WERI-Rb-1 (cell line): Measurements from ENCODE around the gene RS1.

Experiments used
- DNase-seq: peaks from one replicate; pipeline ENCODE4 v3.0.0-alpha.2; 2020
- H3K27ac ChIP-seq: fragments of 250-450 bp; sonication (Bioruptor Pico); 2 replicates; pipeline ENCODE4 v1.5.1; 2020; ENCODE audit warnings: mild to moderate bottlenecking, moderate library complexity
- H3K27me3 ChIP-seq: fragments of 250-450 bp; sonication (Bioruptor Pico); 2 replicates; pipeline ENCODE4 v1.5.1; 2021; ENCODE audit warnings: mild to moderate bottlenecking, low read depth, moderate library complexity; ENCODE audit not compliant: insufficient read depth, severe bottlenecking
- H3K36me3 ChIP-seq: fragments of 250-450 bp; sonication (Bioruptor Pico); 2 replicates; pipeline ENCODE4 v1.5.1; 2020; ENCODE audit warnings: mild to moderate bottlenecking, moderate library complexity
- H3K4me3 ChIP-seq: 2 replicates; pipeline ENCODE4 v1.5.1; 2011; ENCODE audit warnings: low read depth, mild to moderate bottlenecking, control low read depth, low read length
- H3K9me3 ChIP-seq: fragments of 250-450 bp; sonication (Bioruptor Pico); 2 replicates; pipeline ENCODE4 v1.5.1; 2021; ENCODE audit warnings: mild to moderate bottlenecking, moderate library complexity; ENCODE audit not compliant: severe bottlenecking
- TF ChIP-seq, protein P1 (sequence below): IDR thresholded peaks from 2 replicates; pipeline ENCODE4 v1.5.1; 2011; ENCODE audit warnings: low read depth, mild to moderate bottlenecking, control low read depth, inconsistent platforms, low read length

The RS1 gene

GRCh38 chrX:18616688-18617406 lies 55.1 kb downstream of the RS1 start:
- TF ChIP-seq, protein P1, sequence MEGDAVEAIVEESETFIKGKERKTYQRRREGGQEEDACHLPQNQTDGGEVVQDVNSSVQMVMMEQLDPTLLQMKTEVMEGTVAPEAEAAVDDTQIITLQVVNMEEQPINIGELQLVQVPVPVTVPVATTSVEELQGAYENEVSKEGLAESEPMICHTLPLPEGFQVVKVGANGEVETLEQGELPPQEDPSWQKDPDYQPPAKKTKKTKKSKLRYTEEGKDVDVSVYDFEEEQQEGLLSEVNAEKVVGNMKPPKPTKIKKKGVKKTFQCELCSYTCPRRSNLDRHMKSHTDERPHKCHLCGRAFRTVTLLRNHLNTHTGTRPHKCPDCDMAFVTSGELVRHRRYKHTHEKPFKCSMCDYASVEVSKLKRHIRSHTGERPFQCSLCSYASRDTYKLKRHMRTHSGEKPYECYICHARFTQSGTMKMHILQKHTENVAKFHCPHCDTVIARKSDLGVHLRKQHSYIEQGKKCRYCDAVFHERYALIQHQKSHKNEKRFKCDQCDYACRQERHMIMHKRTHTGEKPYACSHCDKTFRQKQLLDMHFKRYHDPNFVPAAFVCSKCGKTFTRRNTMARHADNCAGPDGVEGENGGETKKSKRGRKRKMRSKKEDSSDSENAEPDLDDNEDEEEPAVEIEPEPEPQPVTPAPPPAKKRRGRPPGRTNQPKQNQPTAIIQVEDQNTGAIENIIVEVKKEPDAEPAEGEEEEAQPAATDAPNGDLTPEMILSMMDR, result no peak
- Histone ChIP-seq H3K27me3 (no peaks in the 10 kb centered on the region), H3K4me3 (no peak overlapping the region), H3K36me3 (peaks cover 96% of the 10 kb centered on the region), H3K27ac (no peak overlapping the region), H3K9me3 (no peaks in the 10 kb centered on the region)
- peak; percentile 35 for DNase-seq

DNA sequence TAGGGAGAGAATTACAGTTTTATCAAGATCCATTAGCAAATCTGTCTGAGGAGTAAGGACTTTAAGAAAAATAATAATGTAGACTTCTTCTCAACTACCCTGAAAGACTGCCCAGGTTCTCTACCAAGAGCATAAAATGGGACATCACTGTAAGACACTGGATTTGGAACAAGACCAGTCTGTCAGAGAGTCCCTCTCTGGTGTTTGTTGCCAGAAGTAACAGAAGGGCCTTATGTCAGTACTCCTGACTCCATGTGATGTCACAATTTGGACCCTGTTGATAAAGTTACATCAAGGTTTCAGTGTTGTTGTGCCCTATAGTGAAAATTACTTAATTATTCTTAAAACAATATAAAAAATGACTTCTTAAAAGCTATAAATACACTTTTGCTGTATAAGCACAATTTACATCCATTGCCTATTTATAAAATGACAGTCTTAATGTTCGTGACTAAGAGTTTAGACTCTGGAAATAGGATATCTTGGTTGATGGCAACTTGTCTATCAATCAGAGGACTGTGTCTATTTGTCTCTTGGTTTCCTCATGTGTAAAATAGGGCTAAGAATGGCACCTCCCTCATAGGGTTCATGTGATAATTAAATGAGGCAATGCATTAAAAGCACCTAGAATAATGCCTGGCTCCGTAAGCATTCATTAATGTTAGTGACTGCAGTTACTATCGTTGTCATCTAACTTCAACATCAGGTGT lies 57.8 kb downstream of the RS1 start:
- no peak for DNase-seq
- Histone ChIP-seq H3K4me3 (no peak overlapping the region), H3K27me3 (no peaks in the 10 kb centered on the region), H3K36me3 (peaks cover 98% of the 10 kb centered on the region), H3K9me3 (no peaks in the 10 kb centered on the region), H3K27ac (no peak overlapping the region)
- TF ChIP-seq, protein P1, result no peak

- TF ChIP-seq, protein P1, result no peak
- DNase-seq, result no peak
- Histone ChIP-seq H3K9me3 (no peaks in the 10 kb centered on the region), H3K36me3 (peaks cover 100% of the 10 kb centered on the region), H3K27me3 (no peaks in the 10 kb centered on the region), H3K4me3 (no peak overlapping the region), H3K27ac (no peak overlapping the region)
Observed at GRCh38 chrX:18607966-18608365, 63.9 kb downstream of the RS1 start.

DNA sequence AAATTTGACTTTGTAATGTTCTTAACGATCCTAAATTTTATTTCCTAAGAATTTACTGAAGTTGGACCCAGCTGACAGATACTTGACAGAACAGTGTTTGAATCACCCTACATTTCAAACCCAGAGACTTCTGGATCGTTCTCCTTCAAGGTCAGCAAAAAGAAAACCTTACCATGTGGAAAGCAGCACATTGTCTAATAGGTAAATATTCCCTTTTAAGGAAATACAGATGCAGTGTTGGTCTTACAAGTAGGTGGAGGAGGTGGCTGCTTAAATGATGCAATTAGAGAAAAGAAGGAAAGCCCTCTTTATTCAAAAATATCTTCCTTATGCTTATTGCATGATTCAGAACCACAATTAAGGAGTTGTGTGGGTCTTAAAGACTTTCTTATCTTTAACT lies 73.5 kb downstream of the RS1 start:
- H3K27ac ChIP-seq, result no peak overlapping the region
- H3K4me3 ChIP-seq, result no peak overlapping the region
- no peaks in the 10 kb centered on the region for H3K9me3 ChIP-seq
- peaks cover 97% of the 10 kb centered on the region for H3K36me3 ChIP-seq
- DNase-seq, result no peak
- TF ChIP-seq, protein P1, result no peak
- H3K27me3 ChIP-seq, result no peaks in the 10 kb centered on the region

- TF ChIP-seq, protein P1, result no peak
- no peak overlapping the region for H3K27ac ChIP-seq
- peaks cover 94% of the 10 kb centered on the region for H3K36me3 ChIP-seq
- no peak for DNase-seq
- H3K9me3 ChIP-seq, result no peaks in the 10 kb centered on the region
- no peaks in the 10 kb centered on the region for H3K27me3 ChIP-seq
- H3K4me3 ChIP-seq, result no peak overlapping the region
Observed at GRCh38 chrX:18596096-18596495, 75.8 kb downstream of the RS1 start.

- no peaks in the 10 kb centered on the region for H3K27me3 ChIP-seq
- H3K9me3 ChIP-seq, result no peaks in the 10 kb centered on the region
- DNase-seq, result no peak
- no peak overlapping the region for H3K27ac ChIP-seq
- no peak overlapping the region for H3K4me3 ChIP-seq
- TF ChIP-seq, protein P1, result no peak
- peaks cover 91% of the 10 kb centered on the region for H3K36me3 ChIP-seq
Observed at GRCh38 chrX:18594079-18594478, 77.8 kb downstream of the RS1 start.
